Left cardiac atrium (tissue), 4 donors: Measurements from ENCODE around the gene SHISA3. TPM values are rescaled to one million over a fixed set of nuclear protein-coding genes. Genes with fewer than 3 reads are reported as not detected.
A peak's percentile ranks its signal among the peaks of the same experiment; 100 is the strongest.
"Not testable (repeated sequence)": the region's sequence is repeated elsewhere in the genome, so short reads cannot be mapped to it uniquely, and the experiment has no call there.

Experiments used
- ATAC-seq, 2 donors: fragments of 200-7000 bp; cut with Tn5 transposase; one replicate each; pipeline ENCODE4 v1.9.1; 2020; ENCODE audit warnings: mild to moderate bottlenecking in 2 of 2, moderate library complexity in 2 of 2
- DNase-seq: peaks from one replicate; pipeline ENCODE4 v3.0.0-alpha.2; 2020
- intact Hi-C, 2 donors: fragments of 100-400 bp; cut with DNase I; formaldehyde crosslinking; loops; one replicate each; pipeline versions ENCODE4 v1.14.1 to v1.15.1; 2022 to 2023
- long read RNA-seq: library from polyadenylated mRNA; unstranded; transcript quantifications from one replicate; pipeline ENCODE4 v2.0.0, GENCODE V29; 2021
- total RNA-seq, 2 donors: library from RNA; stranded (reverse); fragmentation: NEBNext Ultra II Directional; extraction: Animal tissue kit (Norgen Biotek cat#: 25700); gene quantifications; one replicate each; pipeline ENCODE4 v1.2.1, GENCODE V29; 2021
- donor health status: DM: no; HTN: yes; CAD: no.
- donor health status: DM: no; HTN: yes; CAD: no; lungs with severe emphysema.
- donor health status: DM: yes; HTN: yes; CAD: no.
- donor health status: Dilated cardiomyopathy.

The SHISA3 gene
- total RNA-seq, result 1 to 10 TPM; 6.8 to 8.8 TPM
- long read RNA-seq, partial matches to known transcripts, result 0 of 4 reads
- long read RNA-seq, other reads (novel, unspliced or antisense), result 1 of 4 reads

- intact Hi-C loops, result no loop called here
- ATAC-seq (peak; percentile 46 to 71), DNase-seq (peak; percentile 57)
Observed at GRCh38 chr4:42396752-42397634, at the start of gene SHISA3. SHISA3 (plus strand) TSS chr4:42397488; CDS start chr4:42398057, 569 bp downstream.

GRCh38 chr4:42348247-42348646, 49.0 kb upstream of the SHISA3 start:
- intact Hi-C loops, result no loop called here
- no peak for DNase-seq
- peak in 1 of 2 donors; percentile 68 for ATAC-seq

GRCh38 chr4:42348692-42349091, 48.6 kb upstream of the SHISA3 start:
- intact Hi-C loops, result no loop called here
- DNase-seq (no peak), ATAC-seq (peak in 1 of 2 donors; percentile 54)

- intact Hi-C loops, result no loop called here
- DNase-seq, result no peak
- no peak for ATAC-seq
Observed at GRCh38 chr4:42350611-42351182, 46.6 kb upstream of the SHISA3 start.

GRCh38 chr4:42352049-42352448, 45.2 kb upstream of the SHISA3 start:
- no peak for ATAC-seq
- intact Hi-C loops, result no loop called here
- no peak for DNase-seq

- ATAC-seq, result no peak
- DNase-seq, result no peak
- intact Hi-C loops, result no loop called here
Observed at GRCh38 chr4:42357325-42357724, 40.0 kb upstream of the SHISA3 start.

- no peak for DNase-seq
- ATAC-seq, result peak in 1 of 2 donors; percentile 26
- intact Hi-C loops, result no loop called here
Observed at GRCh38 chr4:42359711-42360110, 37.6 kb upstream of the SHISA3 start.

GRCh38 chr4:42360256-42360669, 37.0 kb upstream of the SHISA3 start:
- intact Hi-C loops, result no loop called here
- ATAC-seq (no peak), DNase-seq (no peak)

GRCh38 chr4:42361456-42361855, 35.8 kb upstream of the SHISA3 start:
- ATAC-seq (no peak), DNase-seq (no peak)
- intact Hi-C loops, result no loop called here

- ATAC-seq (no peak), DNase-seq (no peak)
- intact Hi-C loops, result no loop called here
Observed at GRCh38 chr4:42362591-42362990, 34.7 kb upstream of the SHISA3 start.

GRCh38 chr4:42363614-42364013, 33.7 kb upstream of the SHISA3 start:
- no peak for DNase-seq
- intact Hi-C loops, result no loop called here
- no peak for ATAC-seq

GRCh38 chr4:42364266-42365053, 32.8 kb upstream of the SHISA3 start:
- no peak for DNase-seq
- ATAC-seq, result no peak
- intact Hi-C loops, result no loop called here

- intact Hi-C loops, result no loop called here
- DNase-seq, result no peak
- ATAC-seq, result no peak
Observed at GRCh38 chr4:42366959-42367358, 30.3 kb upstream of the SHISA3 start.

- no peak for ATAC-seq
- intact Hi-C loops, result no loop called here
- DNase-seq, result no peak
Observed at GRCh38 chr4:42369489-42369888, 27.8 kb upstream of the SHISA3 start.

- peak in 1 of 2 donors; percentile 54 for ATAC-seq
- intact Hi-C loops, result loop anchor here (5.0 kb wide), 2 partner anchors 146 to 151 kb away; no protein-coding TSS in a partner anchor
- no peak for DNase-seq
Observed at GRCh38 chr4:42371305-42372252, 25.7 kb upstream of the SHISA3 start.

- not testable (repeated sequence) for ATAC-seq, DNase-seq
- intact Hi-C loops, result loop anchor here (5.0 kb wide), 2 partner anchors 145 to 150 kb away; no protein-coding TSS in a partner anchor
Observed at GRCh38 chr4:42372303-42372702, 25.0 kb upstream of the SHISA3 start.

GRCh38 chr4:42377497-42377896, 19.8 kb upstream of the SHISA3 start:
- intact Hi-C loops, result no loop called here
- no peak for DNase-seq
- no peak for ATAC-seq

GRCh38 chr4:42381666-42382065, 15.6 kb upstream of the SHISA3 start:
- DNase-seq (no peak), ATAC-seq (no peak)
- intact Hi-C loops, result no loop called here
